Upper lobe of left lung (tissue), 4 donors: ENCODE results near the gene RIT2.

Experiments used
- CTCF ChIP-seq, 6 experiments: fragments of 450-650 bp in 4 of 6; fragments of 200-600 bp in 2 of 6; sonication (generic) in 2 of 6; IDR thresholded peaks; one replicate each; pipeline ENCODE4 v1.5.1; 2016 to 2019; ENCODE audit warnings: antibody characterized with exemption in 6 of 6
- EP300 ChIP-seq, 4 donors: sonication (generic); formaldehyde crosslinking; IDR thresholded peaks; one replicate each; pipeline ENCODE4 v1.5.1; 2017; ENCODE audit warnings: antibody characterized with exemption in 4 of 4, control low read depth in 2 of 4
- POLR2AphosphoS5 ChIP-seq, 2 donors: sonication (generic); formaldehyde crosslinking; IDR thresholded peaks; one replicate each; pipeline ENCODE4 v1.5.1; 2017; ENCODE audit warnings: antibody characterized with exemption in 2 of 2

- TF ChIP-seq EP300 (IDR thresholded peaks at IDR 0.05) (no peak), CTCF (IDR thresholded peaks at IDR 0.05) (no peak), POLR2AphosphoS5 (IDR thresholded peaks at IDR 0.05) (no peak)
Observed at GRCh38 chr18:42807887-42808286, 307.6 kb downstream of the RIT2 start.
